AG10803 (cell line): ENCODE data around the gene ELOVL6.

Experiments
- DNase-seq: peaks from one replicate; pipeline ENCODE4 v3.0.0; 2010; ENCODE audit warnings: low read depth
- H3K4me3 ChIP-seq: 2 replicates; pipeline ENCODE4 v1.5.1; 2011; ENCODE audit warnings: mild to moderate bottlenecking, low read length, control low read depth
- TF ChIP-seq, protein P1 (sequence below): conservative IDR thresholded peaks from 2 replicates; pipeline ENCODE4 v1.5.1; 2011; ENCODE audit warnings: mild to moderate bottlenecking, low read length, control low read depth, inconsistent platforms

The ELOVL6 gene

DNA sequence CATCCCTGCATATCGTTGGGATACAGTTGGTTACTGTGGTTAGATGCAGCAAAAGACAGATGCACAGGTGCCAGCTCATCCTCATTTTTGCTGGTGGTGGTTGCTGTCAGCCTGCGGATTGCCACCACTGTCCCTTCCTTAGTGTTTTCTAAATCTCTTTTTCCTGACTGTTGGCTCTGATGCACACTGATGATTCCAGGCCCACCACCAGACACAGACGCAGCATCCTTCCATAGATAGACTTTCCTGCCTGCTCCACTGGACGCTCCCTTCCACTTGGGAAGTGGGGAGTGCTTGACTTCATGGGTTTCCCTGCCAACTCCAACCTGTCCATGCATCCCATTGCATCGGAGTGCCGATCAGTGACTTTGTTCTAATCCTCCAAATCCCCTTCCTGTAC is 184.2 kb downstream of the ELOVL6 start:
- no peak for DNase-seq
- no peak overlapping the region for H3K4me3 ChIP-seq
- TF ChIP-seq, protein P1, sequence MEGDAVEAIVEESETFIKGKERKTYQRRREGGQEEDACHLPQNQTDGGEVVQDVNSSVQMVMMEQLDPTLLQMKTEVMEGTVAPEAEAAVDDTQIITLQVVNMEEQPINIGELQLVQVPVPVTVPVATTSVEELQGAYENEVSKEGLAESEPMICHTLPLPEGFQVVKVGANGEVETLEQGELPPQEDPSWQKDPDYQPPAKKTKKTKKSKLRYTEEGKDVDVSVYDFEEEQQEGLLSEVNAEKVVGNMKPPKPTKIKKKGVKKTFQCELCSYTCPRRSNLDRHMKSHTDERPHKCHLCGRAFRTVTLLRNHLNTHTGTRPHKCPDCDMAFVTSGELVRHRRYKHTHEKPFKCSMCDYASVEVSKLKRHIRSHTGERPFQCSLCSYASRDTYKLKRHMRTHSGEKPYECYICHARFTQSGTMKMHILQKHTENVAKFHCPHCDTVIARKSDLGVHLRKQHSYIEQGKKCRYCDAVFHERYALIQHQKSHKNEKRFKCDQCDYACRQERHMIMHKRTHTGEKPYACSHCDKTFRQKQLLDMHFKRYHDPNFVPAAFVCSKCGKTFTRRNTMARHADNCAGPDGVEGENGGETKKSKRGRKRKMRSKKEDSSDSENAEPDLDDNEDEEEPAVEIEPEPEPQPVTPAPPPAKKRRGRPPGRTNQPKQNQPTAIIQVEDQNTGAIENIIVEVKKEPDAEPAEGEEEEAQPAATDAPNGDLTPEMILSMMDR: no peak

DNA sequence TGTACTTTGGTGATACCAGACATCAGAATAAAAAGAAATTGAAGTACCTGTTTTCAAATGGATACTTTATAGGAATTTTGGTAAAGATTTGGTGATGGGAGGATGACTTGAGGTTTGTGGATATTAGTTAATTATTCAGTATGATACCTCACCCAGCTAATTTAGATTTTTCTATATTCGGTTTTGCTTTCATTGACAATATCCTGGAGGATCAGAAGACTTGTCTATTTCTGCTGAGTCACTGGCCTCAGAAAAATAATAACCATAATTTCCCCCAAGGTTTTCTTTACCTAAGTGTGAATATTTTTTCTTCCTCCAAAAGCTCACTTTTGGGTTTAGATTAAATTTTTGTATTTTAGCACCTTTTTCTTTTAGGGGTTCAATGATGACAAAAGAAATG is 185.5 kb downstream of the ELOVL6 start:
- TF ChIP-seq, protein P1: no peak
- no peak overlapping the region for H3K4me3 ChIP-seq
- DNase-seq: no peak

DNA sequence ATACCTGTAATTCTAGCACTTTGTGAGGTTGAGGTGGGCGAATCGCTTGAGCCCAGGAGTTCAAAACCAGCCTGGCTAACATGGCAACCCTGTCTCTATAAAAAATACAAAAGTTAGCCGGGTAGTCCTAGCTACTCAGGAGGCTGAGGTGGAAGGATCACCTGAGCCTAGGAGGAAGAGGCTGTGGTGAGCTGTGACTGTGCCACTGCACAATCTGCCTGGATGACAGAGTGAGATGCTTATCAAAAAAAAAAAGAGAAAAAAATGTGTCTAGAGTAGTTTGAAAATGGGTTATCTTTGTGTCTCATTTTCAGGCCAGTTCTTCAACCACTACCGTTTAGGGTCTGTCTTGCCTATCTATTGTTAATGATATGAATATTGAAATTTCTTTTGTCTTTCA is 187.6 kb downstream of the ELOVL6 start:
- H3K4me3 ChIP-seq: no peak overlapping the region
- DNase-seq: no peak
- TF ChIP-seq, protein P1: no peak

DNA sequence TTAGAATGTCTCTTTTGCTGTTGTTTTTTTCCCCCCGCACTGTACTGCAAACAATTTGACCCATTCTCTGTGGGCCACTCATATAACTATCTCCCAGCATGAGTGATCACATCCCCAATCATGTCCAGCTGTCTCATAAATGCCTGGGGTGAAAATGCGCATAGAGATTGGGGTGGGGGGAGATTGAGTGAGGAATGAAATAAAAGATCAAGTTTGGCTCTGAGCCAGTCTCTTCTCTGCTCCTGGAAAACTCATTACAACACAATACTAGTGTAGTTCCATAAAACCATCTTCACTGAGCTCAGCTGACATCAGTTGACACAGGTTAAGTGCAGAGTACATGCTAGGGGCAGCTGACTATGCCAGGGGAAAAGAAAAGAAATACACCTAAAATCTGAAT is 188.9 kb downstream of the ELOVL6 start:
- TF ChIP-seq, protein P1: no peak
- DNase-seq: no peak
- no peak overlapping the region for H3K4me3 ChIP-seq

DNA sequence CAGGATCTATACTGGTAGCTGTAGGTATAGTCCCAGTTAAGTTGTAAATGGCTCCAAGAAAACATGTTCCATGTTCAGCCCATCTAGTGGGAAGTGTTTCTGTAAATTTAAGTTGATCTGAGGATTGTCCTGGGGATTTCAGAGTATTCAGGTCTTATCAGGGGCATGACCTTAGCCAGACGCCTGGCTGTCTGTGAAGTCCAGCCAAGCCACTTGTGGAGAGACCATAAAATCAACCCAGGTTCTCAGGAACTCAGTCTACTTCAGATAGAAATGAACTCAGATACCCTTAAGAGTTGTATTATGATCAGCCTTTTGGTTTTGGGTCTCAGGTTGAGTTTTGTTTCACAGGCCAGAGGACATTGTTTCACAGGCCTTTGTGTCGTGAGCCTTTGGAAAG is 189.9 kb downstream of the ELOVL6 start:
- H3K4me3 ChIP-seq: no peak overlapping the region
- DNase-seq: no peak
- TF ChIP-seq, protein P1: no peak

DNA sequence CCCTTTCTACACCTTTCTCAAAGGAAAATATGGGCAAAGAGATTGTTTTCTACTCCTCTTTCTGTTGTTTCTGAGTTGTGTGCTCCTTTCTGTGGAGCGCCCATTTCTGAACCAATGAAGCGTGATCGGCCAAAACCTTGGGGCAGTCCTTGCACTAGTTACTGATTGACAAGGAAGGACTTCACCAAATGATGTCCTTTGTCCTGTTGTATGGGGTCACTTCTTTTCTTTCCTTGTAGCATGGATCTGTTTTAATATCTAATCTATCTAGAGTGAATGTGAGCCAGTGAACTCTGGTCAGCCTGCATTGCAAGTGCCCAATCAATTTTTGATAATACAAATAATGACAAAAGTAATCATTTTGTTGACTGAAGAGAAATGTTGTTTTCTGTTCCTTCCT is 191.2 kb downstream of the ELOVL6 start:
- H3K4me3 ChIP-seq: no peak overlapping the region
- no peak for DNase-seq
- TF ChIP-seq, protein P1: no peak

DNA sequence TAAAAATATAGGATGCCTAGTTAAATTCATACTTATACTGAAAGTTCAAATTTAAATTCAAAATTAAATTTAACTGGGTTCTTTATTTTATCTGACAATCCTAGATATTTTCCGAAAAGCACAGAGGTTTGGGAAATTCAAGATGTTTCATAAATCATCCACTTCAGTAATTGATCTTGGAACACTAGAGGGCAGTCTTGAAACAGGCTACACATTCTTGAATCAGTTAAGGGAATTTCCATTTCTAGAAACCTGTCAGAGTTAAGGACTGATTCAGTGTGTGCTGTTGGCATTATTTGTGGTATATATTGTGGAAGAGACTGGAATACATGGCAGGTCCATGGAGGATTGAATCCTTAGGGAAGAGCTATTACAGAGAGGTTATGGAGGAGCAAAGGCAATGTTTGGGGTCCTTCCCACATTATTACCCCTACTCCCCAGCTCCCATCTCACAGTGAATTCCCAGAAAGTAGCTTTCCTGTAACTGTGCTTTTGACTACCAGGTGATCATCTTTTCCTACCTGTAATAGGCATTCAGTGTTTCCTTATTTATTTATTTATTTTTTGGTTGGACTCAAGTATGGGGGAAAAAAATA is 192.9 kb downstream of the ELOVL6 start:
- no peak overlapping the region for H3K4me3 ChIP-seq
- TF ChIP-seq, protein P1: peak; percentile 84
- DNase-seq: peak; percentile 74
